Measurements from ENCODE around the gene C12orf60.
"Not testable (repeated sequence)": the region's sequence is repeated elsewhere in the genome, so short reads cannot be mapped to it uniquely, and the experiment has no call there.

C12orf60 gene, protein sequence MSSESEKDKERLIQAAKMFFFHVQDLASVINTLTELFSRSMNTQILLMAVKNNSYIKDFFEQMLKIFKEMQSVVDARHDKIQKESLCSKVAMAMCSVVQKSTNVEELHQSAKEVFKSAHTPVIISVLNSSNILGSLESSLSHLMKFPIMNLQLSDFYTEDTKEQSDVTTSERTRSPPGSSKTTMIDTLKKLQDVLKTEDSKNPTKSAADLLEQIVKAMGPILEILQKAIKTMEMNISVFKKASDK
- 1.1 to 1.7 reads per million in 2 donors for total RNA-seq

DNA sequence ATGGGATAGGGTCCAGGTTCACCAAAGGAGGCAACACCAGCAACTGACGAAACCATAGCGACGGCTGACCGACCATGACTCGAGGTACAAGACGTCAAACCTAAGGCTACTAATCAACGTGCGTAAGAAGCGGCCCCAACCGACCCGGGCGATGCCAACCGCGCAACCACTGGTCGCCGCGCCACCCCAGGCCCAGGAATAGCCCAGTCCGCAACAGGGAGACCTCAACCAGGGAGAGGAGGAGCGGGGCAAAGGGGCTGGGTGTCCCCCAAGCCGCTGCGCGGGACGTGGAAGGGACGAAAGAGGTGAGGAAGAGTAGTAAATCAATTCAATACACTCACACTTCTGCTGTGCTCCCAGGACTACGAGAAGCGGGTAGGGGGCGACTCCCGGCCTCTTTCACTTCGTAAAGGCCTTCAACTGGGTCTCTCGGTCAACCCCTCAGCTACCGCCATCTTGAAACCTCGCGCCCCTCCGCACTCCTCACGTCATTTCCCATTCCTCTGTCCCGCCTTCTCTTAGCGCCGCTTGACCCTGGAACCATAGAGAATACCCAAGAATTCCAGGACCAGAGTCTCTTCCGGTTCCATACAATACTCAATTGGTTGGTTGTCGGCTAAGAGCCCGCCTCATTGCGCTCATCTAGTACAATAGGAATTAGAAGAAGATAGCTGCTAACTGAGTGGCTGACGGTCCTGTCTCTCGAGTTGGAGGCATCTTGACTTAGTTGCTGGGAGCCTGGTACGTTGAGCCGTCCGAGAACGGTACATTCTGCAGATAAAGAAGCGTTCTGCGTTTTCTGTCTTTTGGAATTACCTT is at the start of gene C12orf60, which contains the start of gene WBP11:
C12orf60 (plus strand) TSS at position 660 of the 819 bp plus-strand sequence. CDS start 19,266 bp downstream, outside the sequence.
WBP11 (minus strand) TSS at position 468 of the 819 bp plus-strand sequence. CDS start 2,095 bp downstream, outside the sequence.
- DNase-seq, result peak; percentile 21

GRCh38 chr12:14756334-14757143 is 46.9 kb upstream of the C12orf60 start:
- no peak for DNase-seq

DNA sequence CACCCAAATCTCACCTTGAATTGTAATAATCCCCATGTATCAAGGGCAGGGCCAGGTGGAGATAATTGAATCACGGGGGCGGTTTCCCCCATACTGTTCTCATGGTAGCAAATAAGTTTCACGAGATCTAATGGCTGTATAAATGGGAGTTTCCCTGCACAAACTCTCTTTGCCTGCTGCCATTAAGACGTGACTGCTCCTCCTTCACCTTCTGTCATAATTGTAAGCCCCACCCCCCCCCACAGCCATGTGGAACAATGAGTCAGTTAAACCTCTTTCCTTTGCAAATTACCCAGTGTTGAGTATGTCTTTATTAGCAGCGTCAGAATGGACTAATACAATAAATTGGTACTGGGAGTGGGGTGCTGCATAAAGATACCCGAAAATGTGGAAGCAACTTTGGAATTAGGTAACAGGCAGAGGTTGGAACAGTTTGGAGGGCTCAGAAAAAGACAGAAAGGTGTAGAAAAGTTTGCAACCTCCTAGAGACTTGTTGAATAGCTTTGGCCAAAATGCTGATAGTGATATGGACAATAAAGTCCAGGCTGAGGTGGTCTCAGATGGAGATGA is 43.7 kb upstream of the C12orf60 start:
- DNase-seq, result not testable (repeated sequence)

DNA sequence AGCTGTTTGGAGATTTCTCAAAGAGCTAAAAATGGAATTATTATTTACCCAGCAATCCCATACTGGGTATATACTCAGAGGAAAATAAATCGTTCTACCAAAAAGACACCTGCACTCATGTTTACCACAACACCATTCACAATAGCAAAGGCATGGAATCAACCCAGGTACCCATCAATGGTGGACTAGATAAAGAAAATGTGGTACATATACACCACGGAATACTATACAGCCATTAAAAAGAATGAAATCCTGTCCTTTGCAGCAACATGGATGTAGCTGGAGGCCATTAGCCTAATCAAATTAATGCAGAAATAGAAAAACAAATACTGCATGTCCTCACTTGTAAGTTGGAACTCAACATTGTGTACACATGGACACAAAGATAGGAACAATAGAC is 38.1 kb upstream of the C12orf60 start:
- DNase-seq, result no peak

DNA sequence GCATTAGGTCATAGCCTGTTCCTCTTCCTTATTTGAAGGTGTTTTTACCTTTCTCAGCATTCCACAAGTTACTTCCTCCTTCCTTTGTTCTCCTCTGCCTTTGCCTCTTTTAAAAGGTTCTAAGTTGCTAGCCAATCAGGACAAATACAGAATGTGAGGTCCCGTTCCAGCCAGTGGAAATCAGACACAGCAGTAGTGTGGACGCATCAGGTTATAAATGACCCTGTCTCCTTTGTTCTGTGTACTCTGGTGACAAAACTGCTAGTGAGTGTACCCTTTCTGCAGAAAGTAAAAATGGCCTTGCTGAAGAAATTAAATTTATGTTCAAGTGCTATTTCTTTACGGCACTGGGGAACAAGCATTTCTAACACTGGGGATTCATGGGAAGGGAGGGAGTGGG is 37.5 kb upstream of the C12orf60 start:
- DNase-seq, result not testable (repeated sequence)

- no peak for DNase-seq
Measured at GRCh38 chr12:14766649-14767215, 36.7 kb upstream of the C12orf60 start.

DNA sequence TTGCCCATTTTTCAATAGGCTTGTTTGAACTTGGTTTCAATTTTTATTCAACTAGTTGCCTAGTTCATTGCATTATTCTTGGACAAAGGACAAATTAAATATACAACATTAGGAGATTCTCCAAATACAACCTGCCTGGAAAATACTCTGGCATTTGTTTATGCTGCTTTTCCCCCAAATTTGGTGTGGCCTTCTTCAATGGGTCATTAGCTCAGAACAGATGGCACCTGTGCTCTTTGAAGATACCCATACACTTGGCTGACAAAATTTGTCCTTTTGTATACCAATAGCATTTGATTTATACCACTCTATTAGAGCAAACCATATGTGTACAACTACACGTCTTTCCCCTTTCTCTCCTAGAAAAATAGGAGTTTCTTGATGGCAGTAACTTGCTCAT is 35.9 kb upstream of the C12orf60 start:
- no peak for DNase-seq

DNA sequence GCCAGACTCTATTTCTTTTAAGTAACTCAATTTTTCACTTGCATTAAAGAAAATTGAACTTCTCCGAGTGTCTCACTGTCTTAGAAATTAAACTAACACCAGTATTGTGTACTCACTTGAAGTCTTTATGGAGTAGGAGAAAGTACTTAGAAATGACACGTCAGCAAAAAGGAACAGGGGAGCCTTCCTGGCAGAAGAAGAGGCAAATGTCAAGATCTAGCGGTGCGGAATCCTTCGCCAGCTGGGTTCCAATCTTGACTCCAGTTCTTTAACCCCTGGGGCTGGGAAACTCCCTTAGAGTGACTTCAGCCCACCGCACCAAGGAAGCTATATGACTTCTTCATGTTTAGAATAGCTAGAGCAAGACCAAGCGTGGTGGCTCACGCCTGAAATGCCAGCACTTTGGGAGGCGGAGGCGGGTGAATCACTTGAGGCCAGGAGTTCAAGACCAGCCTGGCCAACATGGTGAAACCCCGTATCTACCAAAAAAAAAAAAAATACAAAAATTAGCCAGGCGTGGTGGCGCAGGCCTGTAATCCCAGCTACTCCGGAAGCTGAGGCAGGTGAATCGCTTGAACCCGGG is 34.6 kb upstream of the C12orf60 start:
- DNase-seq, result no peak

GRCh38 chr12:14769466-14769968 is 34.0 kb upstream of the C12orf60 start:
- DNase-seq, result no peak

DNA sequence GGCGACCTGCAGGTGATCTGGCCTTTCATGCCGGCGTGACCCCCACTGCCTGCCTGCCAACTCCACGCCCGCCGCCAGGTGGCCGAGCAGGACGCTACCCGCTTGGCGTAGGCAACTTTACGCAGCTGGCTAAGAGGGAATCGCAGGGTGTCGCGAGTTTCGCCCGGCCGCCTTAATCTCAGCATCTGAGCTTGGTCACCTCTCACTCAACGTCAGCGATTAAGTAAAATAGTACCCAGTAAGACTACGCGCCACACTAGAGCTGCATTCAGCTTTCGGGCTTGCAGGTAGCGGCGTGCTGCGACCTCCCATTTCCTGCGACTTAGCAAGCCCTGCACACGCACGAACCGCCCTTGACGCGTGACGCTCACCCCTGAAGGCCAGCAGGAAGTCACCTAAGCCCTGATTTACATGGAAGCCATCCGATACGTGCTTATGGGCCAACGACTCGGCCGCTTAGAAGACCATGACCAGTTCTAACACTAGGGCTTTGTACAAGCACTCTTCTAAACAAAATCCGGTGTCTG is 33.4 kb upstream of the C12orf60 start:
- peak; percentile 76 for DNase-seq

DNA sequence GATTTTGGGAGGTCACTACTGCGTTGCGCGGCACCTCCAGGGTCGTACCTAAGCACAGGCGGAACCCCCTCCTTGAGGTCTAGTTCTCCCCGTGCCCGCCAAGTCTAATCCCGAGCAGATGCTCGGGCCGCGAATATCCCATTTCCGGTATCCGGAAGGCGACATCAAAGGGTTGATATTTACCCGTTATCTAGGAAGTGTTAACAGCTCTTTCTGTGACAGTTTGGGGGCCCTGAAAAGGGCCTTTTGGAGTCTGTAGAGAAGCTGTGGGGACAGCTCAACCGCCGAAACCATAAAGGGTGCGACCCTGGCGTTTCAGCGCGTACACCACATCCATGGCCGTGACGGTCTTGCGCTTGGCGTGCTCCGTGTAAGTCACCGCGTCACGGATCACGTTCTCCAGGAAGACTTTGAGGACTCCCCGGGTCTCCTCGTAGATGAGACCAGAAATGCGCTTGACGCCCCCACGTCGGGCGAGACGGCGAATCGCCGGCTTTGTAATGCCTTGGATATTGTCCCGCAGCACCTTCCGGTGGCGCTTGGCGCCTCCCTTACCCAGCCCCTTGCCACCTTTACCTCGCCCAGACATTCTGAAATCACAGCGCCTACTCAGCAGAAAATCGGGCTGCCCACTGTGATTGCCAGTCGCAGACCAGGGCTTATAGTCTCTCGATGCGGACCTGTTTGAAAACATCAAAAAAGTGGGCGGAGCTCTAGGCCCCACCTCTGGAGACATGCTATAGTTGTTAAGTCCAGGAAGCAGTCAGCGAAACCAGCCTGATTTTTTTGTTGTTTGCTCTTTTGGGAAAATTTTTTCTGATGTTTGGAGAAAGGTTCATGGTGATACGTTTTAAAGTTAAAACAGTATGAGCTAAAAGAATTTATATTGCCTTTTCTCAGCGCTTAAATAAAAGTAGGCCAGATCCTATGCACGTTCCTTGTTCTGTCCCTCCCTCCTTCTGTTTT is 32.7 kb upstream of the C12orf60 start:
- peak; percentile 51 for DNase-seq

GRCh38 chr12:14771651-14772137 is 31.8 kb upstream of the C12orf60 start:
- DNase-seq, result no peak

DNA sequence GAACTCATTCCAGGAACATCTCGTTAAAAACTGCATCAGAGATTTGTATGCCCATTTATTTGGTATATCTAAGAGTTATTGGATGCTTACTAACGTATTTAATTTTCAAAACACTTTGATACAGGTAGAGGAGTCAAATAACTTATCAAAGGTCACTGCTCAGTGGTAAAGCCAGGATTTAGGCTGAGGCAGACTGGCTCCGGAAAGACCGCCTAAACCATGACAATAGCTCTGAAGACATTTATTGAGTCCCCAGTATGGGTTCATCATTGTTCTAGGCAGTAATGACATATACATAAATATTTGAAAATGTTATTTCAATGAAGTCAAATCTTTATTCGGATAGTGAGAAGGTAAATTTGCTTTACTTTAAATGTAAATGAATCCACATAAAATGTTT is 30.5 kb upstream of the C12orf60 start:
- DNase-seq, result no peak

DNA sequence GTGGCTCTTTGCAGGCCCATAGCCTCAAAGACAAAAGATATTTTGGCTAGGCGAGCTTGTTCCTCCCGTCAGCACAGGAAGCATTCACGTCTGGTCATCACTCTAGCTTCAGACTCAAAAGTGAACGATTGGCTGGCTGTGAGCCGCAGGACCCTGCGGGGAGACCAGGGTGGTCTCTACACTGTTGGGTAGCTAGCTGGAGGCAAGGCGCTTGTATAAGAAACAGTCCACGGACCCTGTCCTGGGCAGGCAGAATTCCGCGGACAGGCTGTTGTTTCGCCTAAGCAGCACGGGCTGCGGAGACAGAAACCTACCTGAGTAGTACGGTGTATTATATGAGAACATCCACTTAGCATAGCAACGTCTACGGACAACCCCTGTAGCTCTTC is 29.8 kb upstream of the C12orf60 start:
- DNase-seq, result no peak

GRCh38 chr12:14774074-14774905 is 29.2 kb upstream of the C12orf60 start:
- DNase-seq, result peak; percentile 71

DNA sequence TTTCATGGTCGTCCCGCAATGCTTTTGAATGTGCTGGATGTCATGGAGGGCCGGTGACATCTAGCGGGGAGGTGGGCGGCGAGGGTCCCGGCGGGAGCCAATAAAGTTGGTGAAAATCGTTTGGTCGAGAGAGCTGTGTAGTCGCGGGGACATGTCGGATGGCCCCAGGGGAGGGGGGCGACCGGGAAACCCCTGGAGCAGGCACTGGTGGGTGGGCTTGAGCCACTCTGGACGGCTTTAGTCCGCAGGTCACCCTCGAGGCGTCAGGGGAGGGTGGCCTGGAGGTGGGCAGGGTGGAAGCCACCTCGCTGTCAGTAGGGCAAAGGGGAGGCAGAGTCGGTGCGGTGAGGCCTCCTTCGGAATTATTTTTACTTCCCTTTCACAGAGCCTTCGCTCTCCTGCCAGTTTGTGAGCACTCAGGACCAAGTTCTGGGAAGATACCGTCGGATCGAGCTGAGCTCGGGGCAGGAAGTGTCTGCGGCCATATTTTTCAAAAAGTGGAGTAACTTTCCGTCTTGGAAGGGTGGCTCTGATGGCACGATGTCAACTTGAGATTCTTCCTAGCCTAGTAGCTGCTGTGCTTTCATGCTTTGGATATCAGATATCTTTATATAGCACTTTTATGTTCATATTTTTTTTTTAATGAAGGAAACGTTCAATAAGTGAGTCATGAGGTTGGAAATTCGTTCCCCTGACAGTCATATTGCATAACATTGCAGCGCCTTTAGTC is 28.4 kb upstream of the C12orf60 start:
- DNase-seq, result peak; percentile 11

DNA sequence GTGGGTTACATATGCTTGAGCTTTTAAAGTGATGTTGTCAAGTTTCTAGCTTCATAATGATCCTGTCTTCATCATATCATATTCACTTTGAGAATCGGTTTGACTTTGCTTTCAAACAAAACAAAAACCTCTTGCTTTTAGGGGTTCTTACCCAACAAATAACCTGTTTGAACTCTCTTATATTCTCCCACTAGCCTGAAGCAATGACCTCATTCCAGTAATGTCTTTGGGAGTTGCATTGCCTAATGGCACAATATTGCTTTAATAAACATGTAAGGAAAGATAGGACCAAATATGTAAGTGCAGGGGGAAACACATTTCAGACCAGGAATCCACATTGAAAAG is 27.9 kb upstream of the C12orf60 start:
- no peak for DNase-seq

GRCh38 chr12:14776236-14776961 is 27.1 kb upstream of the C12orf60 start:
- DNase-seq, result no peak

Data from activated gamma-delta T cell (primary cell).